Adrenal gland (tissue), 12 donors: ENCODE data around the gene KCNK18. TPM values are rescaled to one million over a fixed set of nuclear protein-coding genes. Genes with fewer than 3 reads are reported as not detected.
A peak's percentile ranks its signal among the peaks of the same experiment; 100 is the strongest.

Experiments
- DNase-seq, 7 donors: peaks; one replicate each; pipeline ENCODE4 v3.0.0-alpha.2; 2019 to 2020
- H3K27ac ChIP-seq, 5 donors: fragments of 200-600 bp; sonication (generic) in 4 of 5; 1 replicate in 3 of 5; 2 replicates in 2 of 5; pipeline versions ENCODE4 v1.5.1 to v1.8.0; 2016 to 2020; ENCODE audit warnings: mild to moderate bottlenecking in 1 of 5
- H3K27me3 ChIP-seq: fragments of 200-600 bp; 2 replicates; pipeline ENCODE4 v1.8.0; 2021
- H3K36me3 ChIP-seq, 2 donors: fragments of 200-600 bp; replicated peaks in 1 of 2; 1 replicate in 1 of 2; 2 replicates in 1 of 2; pipeline versions ENCODE4 v1.5.1 to v1.8.0; 2018 to 2022
- H3K4me1 ChIP-seq, 2 donors: fragments of 200-600 bp; replicated peaks in 1 of 2; 1 replicate in 1 of 2; 2 replicates in 1 of 2; pipeline versions ENCODE4 v1.5.1 to v1.8.0; 2018 to 2021
- H3K4me3 ChIP-seq, 4 donors: fragments of 200-600 bp; sonication (generic) in 3 of 4; one replicate each; pipeline ENCODE4 v1.5.1; 2016 to 2018
- H3K9me3 ChIP-seq, 3 donors: fragments of 200-600 bp; sonication (generic) in 1 of 3; replicated peaks in 1 of 3; 1 replicate in 2 of 3; 2 replicates in 1 of 3; pipeline versions ENCODE4 v1.5.1 to v1.8.0; 2016 to 2021
- CTCF ChIP-seq, 6 experiments: fragments of 450-650 bp in 4 of 6; fragments of 200-600 bp in 2 of 6; sonication (generic) in 1 of 6; IDR thresholded peaks; 1 replicate in 5 of 6; 2 replicates in 1 of 6; pipeline versions ENCODE4 v1.5.1 to v1.8.0; 2016 to 2021; ENCODE audit warnings: antibody characterized with exemption in 6 of 6, mild to moderate bottlenecking in 2 of 6, moderate library complexity in 1 of 6
- POLR2A ChIP-seq, 2 donors: fragments of 450-650 bp; IDR thresholded peaks; one replicate each; pipeline ENCODE4 v1.6.1; 2017; ENCODE audit warnings: antibody characterized with exemption in 2 of 2, mild to moderate bottlenecking in 2 of 2, moderate library complexity in 1 of 2
- WGBS, 4 donors: extraction: QIAGEN DNeasy Blood & Tissue Kit in 2 of 4; methylation state at CpG; one replicate each; pipeline versions ENCODE4 v1.1.5 to v1.1.7; 2013 to 2017; 5-methylcytosine and 5-hydroxymethylcytosine counted together
- intact Hi-C, 2 donors: fragments of 100-400 bp; cut with DNase I; formaldehyde crosslinking; loops; one replicate each; pipeline versions ENCODE4 v1.14.1 to v1.15.0; 2022 to 2023
- polyA plus RNA-seq, 3 donors: library from polyadenylated mRNA; stranded (reverse); fragments of 200-250 nt in 2 of 3; fragments of 350-450 nt in 1 of 3; fragmentation: Illumina TruSeq in 1 of 3; extraction: RNeasy Lipid Tissue Mini Kit (QIAGEN cat#74804) in 1 of 3; gene quantifications; one replicate each; pipeline ENCODE4 v1.2.3, GENCODE V29; 2013 to 2014
- total RNA-seq, 9 donors: library from RNA; depleted of rRNA in 4 of 9; stranded (reverse); fragments of >200 nt in 4 of 9; fragments of 120-200 nt in 1 of 9; fragmentation: NEBNext Ultra II Directional in 1 of 9; extraction: Animal tissue kit (Norgen Biotek cat#: 25700) in 1 of 9; gene quantifications; one replicate each; pipeline versions ENCODE4 v1.1.0 to v1.2.4, GENCODE V29; 2013 to 2023
- donor health status: healthy with polysubstance abuse.
- donor health status: Bipolar disorder and iron deficiency.
- donor health status: DM: yes; HTN: yes; CAD: no.
- donor health status: DM: no; HTN: no; CAD: no.
- donor health status: DM: no; HTN: no; CAD: no.
- donor health status: DM: yes; HTN: yes; CAD: no.

Gene KCNK18
- total and polyA plus RNA-seq, 12 donors: not detected

- intact Hi-C loops: no loop called here
- TF ChIP-seq CTCF (IDR thresholded peaks at IDR 0.05) (peak in 1 of 6 experiments; percentile 2), POLR2A (IDR thresholded peaks at IDR 0.05) (no peak)
- WGBS, 4 donors: 6 to 17% (median 7%) methylated on average over 9 to 82 of the region's 82 CpGs
- H3K27ac ChIP-seq: no peak overlapping the region
- no peaks in the 10 kb centered on the region for H3K9me3 ChIP-seq
- peaks cover 15 to 38% of the 10 kb centered on the region in 2 donors for H3K4me1 ChIP-seq
- no peaks in the 10 kb centered on the region for H3K36me3 ChIP-seq
- peak overlapping the region in 1 of 4 donors; percentile 33 for H3K4me3 ChIP-seq
- peak in 1 of 7 donors; percentile 5 for DNase-seq
- H3K27me3 ChIP-seq: peaks cover 99% of the 10 kb centered on the region
These were observed 34.0 kb upstream of the KCNK18 start for GRCh38 chr10:117163061-117163953.

- H3K27me3 ChIP-seq: peaks cover 99% of the 10 kb centered on the region
- intact Hi-C loops: no loop called here
- WGBS, 4 donors: 33 to 44% (median 36%) methylated on average over 13 to 16 of the region's 16 CpGs
- H3K36me3 ChIP-seq: no peaks in the 10 kb centered on the region
- no peak for TF ChIP-seq POLR2A (IDR thresholded peaks at IDR 0.05)
- no peak for TF ChIP-seq CTCF (IDR thresholded peaks at IDR 0.05)
- H3K4me3 ChIP-seq: no peak overlapping the region
- DNase-seq: no peak
- no peak overlapping the region for H3K27ac ChIP-seq
- H3K4me1 ChIP-seq: peaks cover 15 to 40% of the 10 kb centered on the region in 2 donors
- H3K9me3 ChIP-seq: no peaks in the 10 kb centered on the region
These were observed 33.2 kb upstream of the KCNK18 start for GRCh38 chr10:117163954-117164548.

GRCh38 chr10:117164592-117165537 is 32.4 kb upstream of the KCNK18 start:
- intact Hi-C loops: loop anchor here in 1 of 2 donors (5.0 kb wide), 1 partner anchor 368 kb away; no protein-coding TSS in a partner anchor

More at GRCh38 chr10:117164592-117165537, 32.4 kb upstream of the KCNK18 start:
- no peak for DNase-seq
- Histone ChIP-seq H3K4me1 (peaks cover 15 to 40% of the 10 kb centered on the region in 2 donors), H3K9me3 (no peaks in the 10 kb centered on the region), H3K27ac (no peak overlapping the region), H3K27me3 (peaks cover 99% of the 10 kb centered on the region), H3K4me3 (peak overlapping the region in 1 of 4 donors; percentile 46), H3K36me3 (no peaks in the 10 kb centered on the region)
- 9 to 13% (median 11%) methylated on average over 30 to 32 of the region's 32 CpGs for WGBS, 4 donors
- TF ChIP-seq POLR2A (IDR thresholded peaks at IDR 0.05): no peak
- TF ChIP-seq CTCF (IDR thresholded peaks at IDR 0.05): no peak
